T-helper 1 cell (primary cell): Measurements from ENCODE around the gene CCL18.
A peak's percentile ranks its signal among the peaks of the same experiment; 100 is the strongest.
"Not testable (repeated sequence)": the region's sequence is repeated elsewhere in the genome, so short reads cannot be mapped to it uniquely, and the experiment has no call there.

Source experiments
- DNase-seq, 5 donors: peaks; one replicate each; pipeline ENCODE4 v3.0.0-alpha.2; 2012 to 2020
- total RNA-seq, 4 donors: gene quantifications; one replicate each; lab custom pipeline; 2026; lab: John Stamatoyannopoulos, UW

CCL18 gene, protein sequence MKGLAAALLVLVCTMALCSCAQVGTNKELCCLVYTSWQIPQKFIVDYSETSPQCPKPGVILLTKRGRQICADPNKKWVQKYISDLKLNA
- 0 to 0.08 (median 0) reads per million in 4 donors for total RNA-seq

- no peak for DNase-seq
These were observed at the start of gene CCL18 for GRCh38 chr17:36063786-36064541. Gene CCL18 (plus strand): TSS chr17:36064272. CDS start chr17:36064343, 71 bp downstream.

- no peak for DNase-seq
These were observed 49.1 kb upstream of the CCL18 start for GRCh38 chr17:36014946-36015345.

GRCh38 chr17:36015895-36016294 lies 48.2 kb upstream of the CCL18 start:
- not testable (repeated sequence) for DNase-seq

DNA sequence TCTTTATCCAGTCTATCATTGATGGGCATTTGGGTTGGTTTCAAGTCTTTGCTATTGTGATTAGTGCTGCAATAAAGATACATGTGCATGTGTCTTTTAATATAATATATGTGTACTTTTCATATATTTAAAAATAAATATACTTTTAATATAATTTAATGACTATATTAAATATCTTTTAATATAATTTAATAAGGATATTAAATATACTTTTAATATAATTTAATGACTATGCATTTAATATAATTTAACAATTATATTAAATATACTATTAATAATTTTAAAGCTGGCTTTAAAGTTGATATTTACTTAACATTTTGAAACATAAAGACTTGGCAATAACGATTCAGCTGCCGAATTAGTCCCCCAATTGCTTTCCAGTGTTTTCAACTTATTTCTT lies 47.5 kb upstream of the CCL18 start:
- DNase-seq = no peak

DNA sequence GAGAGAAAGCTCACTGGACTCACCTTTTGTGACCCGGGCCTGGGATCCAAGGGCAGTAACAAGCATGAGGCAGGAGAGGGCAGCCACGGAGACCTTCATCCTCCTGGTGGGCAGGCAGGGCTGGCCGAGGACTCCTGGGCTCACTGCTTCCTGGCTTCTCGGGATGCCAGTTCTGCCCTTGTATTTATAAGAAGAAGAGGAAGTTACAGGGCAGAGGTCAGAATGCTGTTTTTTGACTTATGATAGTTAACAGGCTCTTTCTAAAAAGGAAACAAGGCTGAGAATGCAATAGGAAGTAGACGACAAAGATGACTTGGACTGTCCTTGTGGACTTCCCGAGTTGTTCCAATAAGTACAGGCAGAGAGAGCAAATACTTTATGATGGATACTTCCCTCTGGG lies 46.3 kb upstream of the CCL18 start, which contains the start of gene CCL23:
Gene CCL23, minus strand, starts transcription at position 174 of the 400 bp plus-strand sequence. Its CDS starts 75 bp downstream, at position 99.
- no peak for DNase-seq

GRCh38 chr17:36019423-36019822 lies 44.6 kb upstream of the CCL18 start:
- DNase-seq = no peak

DNA sequence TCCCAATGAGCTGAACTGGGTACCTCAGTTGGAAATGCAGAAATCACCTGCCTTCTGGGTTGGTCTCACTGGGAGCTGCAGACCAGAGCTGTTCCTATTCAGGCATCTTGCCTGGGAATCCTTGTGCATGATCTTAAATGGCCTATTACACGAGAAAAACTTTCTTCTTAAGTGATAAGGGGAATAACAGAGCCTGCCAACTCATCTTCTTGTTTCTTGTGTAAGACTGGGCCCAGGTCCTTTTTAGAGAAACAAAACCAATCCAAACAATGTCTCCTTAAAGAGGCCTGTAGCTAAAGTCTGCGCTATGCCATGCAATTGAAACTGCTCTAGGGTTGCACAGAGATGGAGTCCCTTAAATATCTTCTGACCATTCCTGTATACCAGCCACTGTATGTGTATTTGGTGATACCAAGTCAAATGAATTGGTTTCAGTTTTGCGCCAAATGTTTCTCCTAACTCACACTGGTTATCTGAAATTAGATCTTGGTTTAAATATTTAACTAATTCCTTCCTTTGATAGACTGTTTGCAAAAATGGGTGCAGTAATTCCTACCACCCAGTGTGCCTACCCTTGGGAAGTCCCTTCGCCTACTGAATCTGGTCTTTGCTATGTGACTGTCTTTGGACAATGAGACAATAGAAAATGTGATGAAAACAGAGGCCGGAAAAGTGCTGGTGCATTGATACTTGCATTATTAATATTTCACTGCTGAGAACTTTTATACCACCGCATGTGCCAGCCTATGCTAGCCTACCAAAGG lies 39.8 kb upstream of the CCL18 start:
- DNase-seq = no peak

- DNase-seq = no peak
These were observed 36.3 kb upstream of the CCL18 start for GRCh38 chr17:36027761-36028160.

DNA sequence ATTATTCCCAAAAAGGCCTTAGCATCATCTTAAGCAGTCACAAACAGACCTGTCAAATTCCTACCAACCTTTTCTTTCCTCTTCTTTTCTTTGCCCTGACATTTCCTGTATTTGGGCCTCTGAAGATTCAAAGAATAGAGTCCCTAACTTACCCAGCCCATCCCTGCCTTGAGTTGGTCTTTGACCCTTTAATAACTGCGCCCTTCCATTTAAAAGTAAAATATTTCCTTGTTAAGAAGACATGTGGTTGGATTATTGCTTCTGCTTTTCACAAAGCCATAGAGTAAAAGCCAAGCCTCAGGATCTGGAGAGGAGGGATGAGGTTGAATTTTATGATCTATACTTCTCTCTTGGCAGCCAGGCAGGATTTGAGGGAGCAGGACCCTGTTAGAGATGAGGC lies 33.1 kb upstream of the CCL18 start:
- DNase-seq = no peak

- DNase-seq = no peak
These were observed 29.9 kb upstream of the CCL18 start for GRCh38 chr17:36034127-36034526.

DNA sequence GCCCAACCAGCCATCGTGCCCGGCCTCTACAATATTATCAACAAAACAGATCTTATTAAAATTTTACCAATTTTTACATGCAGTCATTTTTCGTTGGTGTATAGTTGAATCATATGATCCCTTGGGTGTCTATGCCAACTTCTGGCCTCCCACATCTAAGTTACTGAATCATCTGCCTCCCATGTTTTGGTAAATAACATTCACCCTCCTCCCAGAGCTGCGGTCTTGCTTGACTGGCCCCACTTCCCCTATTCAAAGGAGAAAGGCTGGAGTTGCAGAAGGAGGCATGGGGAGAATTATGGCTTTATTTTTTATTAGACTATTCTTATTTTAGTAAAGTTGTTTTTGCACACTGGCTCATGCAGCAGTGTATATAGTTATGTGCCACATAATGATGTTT lies 27.8 kb upstream of the CCL18 start:
- no peak for DNase-seq

DNA sequence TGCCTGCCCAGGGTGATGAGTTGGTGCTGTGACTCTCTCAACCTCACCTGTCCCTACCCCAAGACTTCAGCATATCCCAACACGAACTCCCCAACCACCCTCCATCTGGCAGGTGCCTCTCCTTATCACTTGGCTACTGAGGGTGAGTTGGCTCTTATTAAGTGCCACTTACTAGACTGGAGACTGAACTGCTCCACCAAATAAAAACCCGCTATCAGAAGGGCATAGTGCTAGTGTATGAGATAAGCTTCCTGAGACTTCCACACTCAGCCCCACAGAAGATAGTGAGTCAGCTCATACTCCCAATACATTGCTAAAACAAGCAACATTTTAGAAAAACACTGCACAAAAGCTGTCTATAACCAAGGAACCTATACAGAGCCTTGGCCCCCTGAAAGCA lies 16.0 kb upstream of the CCL18 start:
- DNase-seq = no peak

DNA sequence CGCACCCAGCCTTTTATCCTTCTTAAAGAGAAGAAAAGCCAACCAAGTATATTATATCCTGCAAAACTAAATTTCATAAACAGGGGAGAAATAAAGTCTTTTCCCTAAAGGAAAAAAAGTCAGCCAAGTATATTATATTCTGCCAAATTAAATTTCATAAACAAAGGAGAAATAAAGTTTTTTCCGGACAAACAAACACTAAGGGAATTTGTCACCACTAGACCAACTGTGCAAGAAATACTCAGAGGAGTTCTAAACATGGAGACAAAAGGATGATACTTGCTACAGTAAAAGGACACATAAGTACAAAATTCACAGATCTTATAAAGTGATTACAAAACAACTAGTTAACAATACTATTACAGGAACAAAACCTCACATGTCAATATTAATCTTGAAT lies 14.4 kb upstream of the CCL18 start:
- DNase-seq = no peak

GRCh38 chr17:36055171-36055570 lies 8.9 kb upstream of the CCL18 start:
- DNase-seq = no peak

DNA sequence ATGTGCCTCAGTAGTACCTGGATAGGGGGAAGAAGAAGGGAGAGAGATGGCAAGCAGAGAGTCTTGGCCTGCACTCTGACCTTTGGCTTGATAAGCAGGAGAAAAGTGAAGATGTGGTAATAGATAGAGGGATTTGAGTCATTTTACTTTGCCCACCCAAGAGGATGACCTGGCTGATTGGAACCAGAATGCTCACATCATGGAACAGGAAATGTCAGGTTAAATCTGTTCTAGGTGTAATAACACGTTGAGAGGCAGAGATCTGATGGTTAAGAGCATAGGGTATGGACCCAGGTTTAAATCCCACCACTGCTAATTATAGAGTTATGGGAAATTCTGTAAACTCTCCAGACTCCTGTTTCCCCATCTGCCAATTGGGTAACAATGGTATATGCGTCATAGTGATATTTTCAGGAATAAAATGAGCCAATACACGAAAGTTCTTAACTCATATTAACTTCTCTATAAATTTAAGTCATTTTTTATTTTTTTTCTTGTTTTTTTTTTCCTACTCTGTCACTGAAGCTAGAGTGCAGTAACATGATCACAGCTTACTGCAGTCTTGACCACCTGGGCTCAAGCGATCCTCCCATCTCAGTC lies 8.1 kb upstream of the CCL18 start:
- DNase-seq = no peak

GRCh38 chr17:36057911-36058310 lies 6.2 kb upstream of the CCL18 start:
- DNase-seq = no peak

GRCh38 chr17:36059406-36059805 lies 4.7 kb upstream of the CCL18 start:
- no peak for DNase-seq

DNA sequence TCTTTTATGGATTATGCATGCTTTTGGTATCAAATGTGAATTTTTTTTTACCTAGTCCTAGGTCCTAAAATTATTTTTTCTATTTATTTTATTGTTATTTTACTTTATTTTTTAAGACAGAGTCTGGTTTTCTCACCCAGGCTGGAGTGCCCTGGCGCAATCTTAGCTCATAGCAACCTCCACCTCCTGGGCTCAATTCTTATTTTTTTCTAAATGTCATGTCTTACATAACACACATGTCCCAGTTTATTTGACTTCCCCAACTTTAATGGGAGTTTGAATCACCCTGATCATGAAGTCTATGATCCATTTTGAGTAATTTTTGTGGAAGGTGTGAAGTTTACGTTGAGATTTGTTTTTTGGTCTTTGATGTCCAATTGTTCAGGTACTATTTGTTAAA lies 3.3 kb upstream of the CCL18 start:
- DNase-seq = no peak

- DNase-seq = peak in 1 of 5 donors; percentile 65
These were observed 2.4 kb downstream of the CCL18 start for GRCh38 chr17:36066365-36066985.

DNA sequence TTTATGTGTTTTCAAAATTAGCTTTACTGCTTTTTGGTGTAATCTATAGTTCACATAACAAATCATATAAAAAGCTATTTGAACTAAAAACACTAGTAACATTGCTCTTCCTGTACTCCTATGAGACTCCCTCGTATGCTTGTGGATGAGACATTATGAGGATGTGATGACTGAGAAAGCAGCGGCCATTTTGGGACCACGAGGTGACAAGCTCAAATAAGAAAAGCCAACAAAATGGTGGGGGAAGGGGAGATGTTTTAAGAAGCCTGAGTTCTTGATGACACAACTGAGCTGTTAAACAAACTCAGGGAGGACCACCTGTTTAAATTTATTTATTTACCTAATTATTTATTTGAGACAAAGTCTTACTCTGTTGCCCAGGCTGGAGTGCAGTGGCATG lies 4.5 kb downstream of the CCL18 start:
- no peak for DNase-seq

DNA sequence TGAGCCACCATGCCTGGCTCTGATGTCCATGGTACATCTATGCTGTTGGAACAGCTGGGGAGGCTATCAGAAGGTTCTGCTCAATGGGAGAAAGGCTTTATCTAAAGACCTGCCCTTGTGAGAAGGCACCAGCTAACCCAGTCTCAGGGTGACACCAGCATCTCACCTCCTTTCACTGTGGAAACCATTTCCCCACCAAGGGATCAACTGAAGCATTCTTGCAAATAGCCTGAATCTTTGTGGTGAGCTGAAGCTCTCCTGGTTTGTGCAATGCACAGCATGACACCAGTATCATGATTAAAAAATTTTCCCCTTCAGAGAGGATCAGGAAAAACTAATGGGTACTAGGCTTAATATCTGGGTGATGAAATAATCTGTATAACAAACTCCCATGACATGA lies 5.1 kb downstream of the CCL18 start:
- DNase-seq = no peak

GRCh38 chr17:36070427-36070826 lies 6.4 kb downstream of the CCL18 start:
- DNase-seq = no peak

DNA sequence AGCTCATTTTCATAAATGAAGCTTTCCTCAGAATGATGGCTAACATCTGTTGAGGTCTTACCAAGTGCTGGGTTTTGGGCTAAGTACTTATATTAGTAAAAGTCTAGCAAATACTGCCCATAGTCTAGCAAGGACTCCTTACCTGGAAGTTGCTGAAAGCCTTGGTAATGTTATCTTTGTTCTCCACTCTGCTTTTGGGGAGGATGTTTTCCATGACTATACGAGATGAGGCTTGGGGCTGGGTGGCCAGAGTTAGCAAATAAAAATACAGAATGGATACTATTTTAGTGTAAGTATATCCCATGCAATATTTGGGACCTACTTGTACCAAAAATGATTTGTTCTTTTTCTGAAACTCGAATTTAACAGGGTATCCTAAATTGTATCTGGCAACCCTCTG lies 7.7 kb downstream of the CCL18 start:
- no peak for DNase-seq
